OCI-LY1 (cell line): ENCODE measurements around the gene CNOT4.

Experiments
- H2AFZ ChIP-seq: fragments of 200-600 bp; sonication (generic), shearing (Covaris generic); 2 replicates; pipeline ENCODE4 v1.6.0; 2014; ENCODE audit warnings: antibody characterized with exemption, mild to moderate bottlenecking, low read length
- H3F3A ChIP-seq: fragments of 200-600 bp; sonication (generic), shearing (Covaris generic); 2 replicates; pipeline ENCODE4 v1.6.0; 2014; ENCODE audit warnings: mild to moderate bottlenecking, antibody characterized with exemption, low read length, moderate library complexity; ENCODE audit not compliant: insufficient read depth
- H3K27ac ChIP-seq: fragments of 200-600 bp; sonication (generic); 2 replicates; pipeline ENCODE4 v1.5.1; 2014; ENCODE audit warnings: low read length, mixed run types, mild to moderate bottlenecking, low read depth; ENCODE audit not compliant: poor library complexity, severe bottlenecking
- H3K27me3 ChIP-seq: fragments of 200-600 bp; sonication (generic); 2 replicates; pipeline ENCODE4 v1.6.0; 2014; ENCODE audit warnings: antibody characterized with exemption, mild to moderate bottlenecking, low read length, moderate library complexity; ENCODE audit not compliant: insufficient read depth
- H3K36me3 ChIP-seq: fragments of 200-600 bp; sonication (generic); 2 replicates; pipeline ENCODE4 v1.6.1; 2014; ENCODE audit warnings: mild to moderate bottlenecking, antibody characterized with exemption, low read length, moderate library complexity, mixed read lengths; ENCODE audit not compliant: insufficient read depth
- H3K4me1 ChIP-seq: fragments of 200-600 bp; sonication (generic); 2 replicates; pipeline ENCODE4 v1.5.1; 2014; ENCODE audit warnings: mild to moderate bottlenecking, low read length, moderate library complexity; ENCODE audit not compliant: insufficient read depth, severe bottlenecking
- H3K4me2 ChIP-seq: fragments of 200-600 bp; sonication (generic), shearing (Covaris generic); 2 replicates; pipeline ENCODE4 v1.6.1; 2014; ENCODE audit warnings: low read length
- H3K4me3 ChIP-seq: fragments of 200-600 bp; sonication (generic); 2 replicates; pipeline ENCODE4 v1.5.1; 2014; ENCODE audit warnings: low read length, low read depth, mild to moderate bottlenecking, mixed read lengths; ENCODE audit not compliant: poor library complexity, severe bottlenecking
- H3K79me2 ChIP-seq: fragments of 200-600 bp; shearing (Covaris generic); 2 replicates; pipeline ENCODE4 v1.6.1; 2016; ENCODE audit warnings: mixed run types, low read length, mixed read lengths; ENCODE audit not compliant: insufficient read depth
- H3K9ac ChIP-seq: fragments of 200-600 bp; sonication (generic), shearing (Covaris generic); 2 replicates; pipeline ENCODE4 v1.6.1; 2014; ENCODE audit warnings: mild to moderate bottlenecking, low read length, mixed read lengths
- H3K9me2 ChIP-seq: fragments of 200-600 bp; sonication (generic), shearing (Covaris generic); 2 replicates; pipeline ENCODE4 v1.6.1; 2014; ENCODE audit warnings: low read depth, mild to moderate bottlenecking, low read length, mixed read lengths
- H3K9me3 ChIP-seq: fragments of 200-600 bp; shearing (Covaris generic); 2 replicates; pipeline ENCODE4 v1.6.1; 2014; ENCODE audit warnings: low read length, mixed read lengths
- H4K20me1 ChIP-seq: fragments of 200-600 bp; sonication (generic), shearing (Covaris generic); 2 replicates; pipeline ENCODE4 v1.6.0; 2016; ENCODE audit warnings: mild to moderate bottlenecking, low read length; ENCODE audit not compliant: insufficient read depth
- EZH2 ChIP-seq: fragments of 200-600 bp; sonication (generic), shearing (Covaris generic); IDR thresholded peaks from 2 replicates; pipeline ENCODE4 v1.8.0; 2017; ENCODE audit warnings: borderline replicate concordance, mixed run types, mild to moderate bottlenecking, antibody characterized with exemption, low read length, moderate library complexity, mixed read lengths
- TF ChIP-seq, protein P1 (sequence below): fragments of 200-600 bp; sonication (generic), shearing (Covaris generic); IDR thresholded peaks from 2 replicates; pipeline ENCODE4 v1.5.1; 2017; ENCODE audit warnings: mild to moderate bottlenecking, antibody characterized with exemption, low read length, moderate library complexity, mixed read lengths

CNOT4 gene

DNA sequence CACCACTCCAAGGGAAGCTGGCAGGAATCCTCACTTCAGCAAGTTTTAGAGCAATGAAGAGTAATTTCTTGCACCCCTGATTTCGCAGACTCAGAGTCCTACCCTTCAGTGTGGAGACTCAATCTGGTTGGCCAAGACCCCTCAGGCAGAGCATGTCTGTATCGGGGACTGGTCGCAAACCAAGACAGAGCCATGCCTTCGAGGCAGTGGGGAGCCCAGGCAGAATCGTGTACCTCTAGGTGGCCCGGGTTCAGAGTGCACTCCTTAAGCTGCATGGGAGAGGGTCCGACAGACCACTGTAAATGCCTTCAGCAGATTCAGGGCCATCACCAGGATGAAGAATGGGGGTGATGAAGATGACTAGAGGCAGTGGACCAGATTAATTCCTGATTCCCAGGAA lies 181.4 kb downstream of the CNOT4 start:
- H3K79me2 ChIP-seq, result no peaks in the 10 kb centered on the region

DNA sequence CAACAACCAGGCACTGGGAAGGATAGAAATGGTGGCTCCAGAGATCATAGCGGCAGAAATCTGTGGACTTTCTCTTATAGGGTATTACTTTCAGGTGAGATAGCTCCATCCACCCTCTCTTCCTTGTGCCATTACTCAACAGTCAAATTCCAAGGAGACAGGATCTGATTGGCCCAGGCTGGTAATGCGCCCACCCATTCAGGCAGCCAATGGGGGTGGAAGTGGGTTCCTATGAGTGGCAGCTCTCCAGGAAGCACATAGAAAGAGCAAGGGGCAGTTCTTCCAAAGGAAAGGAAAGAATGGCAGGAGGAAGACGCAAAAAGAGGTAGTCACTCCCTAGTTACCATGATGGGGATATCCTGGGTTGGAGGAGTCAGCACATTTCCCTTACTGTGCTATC lies 181.8 kb downstream of the CNOT4 start:
- no peaks in the 10 kb centered on the region for H3K79me2 ChIP-seq
- H3K9ac ChIP-seq, result no peak overlapping the region
- H3K4me3 ChIP-seq, result no peak overlapping the region
- no peak overlapping the region for H2AFZ ChIP-seq
- no peaks in the 10 kb centered on the region for H3K9me2 ChIP-seq
- H3K9me3 ChIP-seq, result peaks cover 8% of the 10 kb centered on the region
- no peak overlapping the region for H3K27ac ChIP-seq
- H4K20me1 ChIP-seq, result no peaks in the 10 kb centered on the region
- no peaks in the 10 kb centered on the region for H3F3A ChIP-seq
- no peak overlapping the region for H3K4me2 ChIP-seq
- peaks cover 3% of the 10 kb centered on the region; the same call in 1 of the 2 replicates for H3K27me3 ChIP-seq
- no peak for TF ChIP-seq EZH2
- TF ChIP-seq, protein P1, sequence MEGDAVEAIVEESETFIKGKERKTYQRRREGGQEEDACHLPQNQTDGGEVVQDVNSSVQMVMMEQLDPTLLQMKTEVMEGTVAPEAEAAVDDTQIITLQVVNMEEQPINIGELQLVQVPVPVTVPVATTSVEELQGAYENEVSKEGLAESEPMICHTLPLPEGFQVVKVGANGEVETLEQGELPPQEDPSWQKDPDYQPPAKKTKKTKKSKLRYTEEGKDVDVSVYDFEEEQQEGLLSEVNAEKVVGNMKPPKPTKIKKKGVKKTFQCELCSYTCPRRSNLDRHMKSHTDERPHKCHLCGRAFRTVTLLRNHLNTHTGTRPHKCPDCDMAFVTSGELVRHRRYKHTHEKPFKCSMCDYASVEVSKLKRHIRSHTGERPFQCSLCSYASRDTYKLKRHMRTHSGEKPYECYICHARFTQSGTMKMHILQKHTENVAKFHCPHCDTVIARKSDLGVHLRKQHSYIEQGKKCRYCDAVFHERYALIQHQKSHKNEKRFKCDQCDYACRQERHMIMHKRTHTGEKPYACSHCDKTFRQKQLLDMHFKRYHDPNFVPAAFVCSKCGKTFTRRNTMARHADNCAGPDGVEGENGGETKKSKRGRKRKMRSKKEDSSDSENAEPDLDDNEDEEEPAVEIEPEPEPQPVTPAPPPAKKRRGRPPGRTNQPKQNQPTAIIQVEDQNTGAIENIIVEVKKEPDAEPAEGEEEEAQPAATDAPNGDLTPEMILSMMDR, result no peak
- no peaks in the 10 kb centered on the region; the same call in 1 of the 2 replicates for H3K36me3 ChIP-seq
- H3K4me1 ChIP-seq, result no peaks in the 10 kb centered on the region

More for the DNA sequence above, 181.4 kb downstream of the CNOT4 start:
- no peak overlapping the region for H2AFZ ChIP-seq
- no peaks in the 10 kb centered on the region for H3F3A ChIP-seq
- TF ChIP-seq, protein P1, result no peak
- TF ChIP-seq EZH2, result no peak
- no peak overlapping the region for H3K4me3 ChIP-seq
- H3K27me3 ChIP-seq, result peaks cover 3% of the 10 kb centered on the region; the same call in 1 of the 2 replicates
- H4K20me1 ChIP-seq, result no peaks in the 10 kb centered on the region
- no peak overlapping the region for H3K9ac ChIP-seq
- no peaks in the 10 kb centered on the region for H3K4me1 ChIP-seq
- no peaks in the 10 kb centered on the region for H3K9me2 ChIP-seq
- H3K4me2 ChIP-seq, result no peak overlapping the region
- no peaks in the 10 kb centered on the region; the same call in 1 of the 2 replicates for H3K36me3 ChIP-seq
- H3K27ac ChIP-seq, result no peak overlapping the region
- H3K9me3 ChIP-seq, result peaks cover 8% of the 10 kb centered on the region

DNA sequence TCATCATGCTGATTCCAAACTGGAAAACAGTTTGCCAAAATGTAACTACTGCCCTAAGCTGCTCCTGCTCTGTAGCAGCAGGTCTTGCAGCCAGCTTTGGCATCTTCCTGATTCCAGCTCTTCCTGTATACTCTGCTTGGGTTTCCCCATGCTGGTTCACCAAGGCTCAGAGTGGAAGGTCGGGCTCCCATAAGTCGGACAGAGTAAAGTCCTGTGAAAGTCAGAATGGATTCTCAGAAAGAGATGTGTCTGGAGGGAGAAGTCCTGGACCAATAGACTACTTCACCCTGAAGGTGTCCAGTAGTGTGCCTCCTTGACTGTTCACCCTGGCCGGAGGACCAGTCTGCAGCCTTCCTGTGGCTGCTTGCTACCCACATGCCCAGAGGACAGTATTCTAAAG lies 182.4 kb downstream of the CNOT4 start:
- Histone ChIP-seq H3K79me2 (no peaks in the 10 kb centered on the region), H3K27ac (no peak overlapping the region), H3F3A (no peaks in the 10 kb centered on the region), H3K27me3 (peaks cover 3% of the 10 kb centered on the region; the same call in 1 of the 2 replicates), H3K4me3 (no peak overlapping the region), H3K9ac (no peak overlapping the region), H3K9me3 (peaks cover 8% of the 10 kb centered on the region), H3K4me2 (no peak overlapping the region), H2AFZ (no peak overlapping the region), H4K20me1 (no peaks in the 10 kb centered on the region), H3K9me2 (no peaks in the 10 kb centered on the region), H3K4me1 (no peaks in the 10 kb centered on the region), H3K36me3 (no peaks in the 10 kb centered on the region; the same call in 1 of the 2 replicates)
- TF ChIP-seq, protein P1, result no peak
- no peak for TF ChIP-seq EZH2
